CD4-positive, alpha-beta T cell treated with Interferon gamma for 1 hour (primary cell): Measurements from ENCODE around the gene TNRC6B.
A peak's percentile ranks its signal among the peaks of the same experiment; 100 is the strongest.
"Not testable (repeated sequence)": the region's sequence is repeated elsewhere in the genome, so short reads cannot be mapped to it uniquely, and the experiment has no call there.

Experiments used
- DNase-seq: peaks from one replicate; pipeline ENCODE4 v3.0.0-alpha.2; 2020

Gene TNRC6B

GRCh38 chr22:40183603-40184002, 5.9 kb downstream of the TNRC6B start:
- not testable (repeated sequence) for DNase-seq

- no peak for DNase-seq
These were observed 9.7 kb downstream of the TNRC6B start for GRCh38 chr22:40187389-40187788.

GRCh38 chr22:40189997-40190396, 12.3 kb downstream of the TNRC6B start:
- DNase-seq, result no peak

GRCh38 chr22:40190501-40190900, 12.8 kb downstream of the TNRC6B start:
- DNase-seq, result no peak

GRCh38 chr22:40193429-40194421, 16.0 kb downstream of the TNRC6B start:
- no peak for DNase-seq

- no peak for DNase-seq
These were observed 16.9 kb downstream of the TNRC6B start for GRCh38 chr22:40194656-40195055.

GRCh38 chr22:40196628-40197360, 19.1 kb downstream of the TNRC6B start:
- no peak for DNase-seq

GRCh38 chr22:40197421-40197820, 19.7 kb downstream of the TNRC6B start:
- DNase-seq, result not testable (repeated sequence)

- no peak for DNase-seq
These were observed 21.0 kb downstream of the TNRC6B start for GRCh38 chr22:40198733-40199132.

- DNase-seq, result no peak
These were observed 21.5 kb downstream of the TNRC6B start for GRCh38 chr22:40199223-40199622.

GRCh38 chr22:40199852-40200251, 22.1 kb downstream of the TNRC6B start:
- no peak for DNase-seq

- no peak for DNase-seq
These were observed 23.2 kb downstream of the TNRC6B start for GRCh38 chr22:40200795-40201530.

- no peak for DNase-seq
These were observed 24.7 kb downstream of the TNRC6B start for GRCh38 chr22:40202225-40202944.

GRCh38 chr22:40203572-40203971, 25.8 kb downstream of the TNRC6B start:
- peak; percentile 23 for DNase-seq

GRCh38 chr22:40204321-40205116, 26.8 kb downstream of the TNRC6B start:
- DNase-seq, result no peak

- no peak for DNase-seq
These were observed 28.8 kb downstream of the TNRC6B start for GRCh38 chr22:40206561-40206960.

GRCh38 chr22:40210818-40211217, 33.1 kb downstream of the TNRC6B start:
- no peak for DNase-seq

- DNase-seq, result peak; percentile 1
These were observed 33.8 kb downstream of the TNRC6B start for GRCh38 chr22:40211476-40212054.

- DNase-seq, result no peak
These were observed 34.4 kb downstream of the TNRC6B start for GRCh38 chr22:40212121-40212520.

- DNase-seq, result no peak
These were observed 35.8 kb downstream of the TNRC6B start for GRCh38 chr22:40213478-40213877.

GRCh38 chr22:40215266-40215665, 37.5 kb downstream of the TNRC6B start:
- DNase-seq, result no peak
